LNCaP clone FGC (cell line): Measurements from ENCODE around the gene FCF1.
A peak's percentile ranks its signal among the peaks of the same experiment; 100 is the strongest.

Source experiments
- DNase-seq: peaks from one replicate; pipeline ENCODE4 v3.0.0-alpha.2; 2011; ENCODE audit warnings: low read depth
- H3K4me3 ChIP-seq: 2 replicates; pipeline ENCODE4 v1.5.1; 2011; ENCODE audit warnings: mild to moderate bottlenecking, low read depth, low read length, control low read depth
- TF ChIP-seq, protein P1 (sequence below): IDR thresholded peaks from 2 replicates; pipeline ENCODE4 v1.5.1; 2012; ENCODE audit warnings: mild to moderate bottlenecking; ENCODE audit not compliant: control insufficient read depth, insufficient read depth; ENCODE audit errors: extremely low read depth

Gene FCF1

DNA sequence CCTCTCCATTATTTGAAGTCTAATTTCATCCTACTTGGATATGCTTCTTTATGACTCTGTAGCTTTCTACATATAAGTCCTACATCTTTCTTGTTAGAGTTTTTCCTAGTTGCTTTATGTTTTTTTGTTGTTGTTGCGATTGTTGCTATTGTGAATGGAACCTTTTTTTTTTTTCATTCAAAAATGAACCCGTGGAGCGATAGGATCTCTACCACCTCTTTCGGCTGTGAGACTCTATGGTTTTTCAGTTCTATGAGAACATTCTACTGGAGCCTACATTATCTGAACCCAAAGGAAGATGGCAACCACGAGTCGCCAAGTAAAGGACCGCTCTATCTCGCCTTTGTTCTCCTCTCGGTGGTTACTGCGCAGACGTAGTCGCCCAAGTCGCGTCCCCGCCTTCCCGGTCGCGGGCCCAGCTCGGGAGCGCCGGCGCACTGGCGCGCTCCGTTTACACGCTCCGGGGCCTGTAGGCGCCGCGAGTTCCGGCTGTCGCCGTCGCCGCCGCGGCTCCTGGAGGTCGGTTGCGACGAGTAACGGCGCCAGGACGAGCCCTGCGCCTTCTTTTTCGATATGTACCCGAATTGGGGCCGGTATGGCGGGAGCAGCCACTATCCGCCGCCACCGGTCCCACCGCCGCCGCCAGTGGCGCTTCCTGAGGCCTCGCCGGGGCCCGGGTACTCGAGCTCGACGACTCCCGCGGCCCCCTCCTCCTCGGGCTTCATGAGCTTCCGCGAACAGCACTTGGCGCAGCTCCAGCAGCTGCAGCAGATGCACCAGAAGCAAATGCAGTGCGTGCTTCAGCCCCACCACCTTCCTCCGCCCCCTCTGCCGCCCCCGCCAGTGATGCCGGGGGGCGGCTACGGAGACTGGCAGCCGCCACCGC lies 50.2 kb downstream of the FCF1 start, which contains the start of gene YLPM1:
YLPM1 (plus strand) TSS at position 400 of the 886 bp plus-strand sequence; CDS start at position 574, 174 bp downstream.
- peak within 1 kb of the TSS; percentile 91 for H3K4me3 ChIP-seq
- peak; percentile 96 for DNase-seq
- TF ChIP-seq, protein P1, sequence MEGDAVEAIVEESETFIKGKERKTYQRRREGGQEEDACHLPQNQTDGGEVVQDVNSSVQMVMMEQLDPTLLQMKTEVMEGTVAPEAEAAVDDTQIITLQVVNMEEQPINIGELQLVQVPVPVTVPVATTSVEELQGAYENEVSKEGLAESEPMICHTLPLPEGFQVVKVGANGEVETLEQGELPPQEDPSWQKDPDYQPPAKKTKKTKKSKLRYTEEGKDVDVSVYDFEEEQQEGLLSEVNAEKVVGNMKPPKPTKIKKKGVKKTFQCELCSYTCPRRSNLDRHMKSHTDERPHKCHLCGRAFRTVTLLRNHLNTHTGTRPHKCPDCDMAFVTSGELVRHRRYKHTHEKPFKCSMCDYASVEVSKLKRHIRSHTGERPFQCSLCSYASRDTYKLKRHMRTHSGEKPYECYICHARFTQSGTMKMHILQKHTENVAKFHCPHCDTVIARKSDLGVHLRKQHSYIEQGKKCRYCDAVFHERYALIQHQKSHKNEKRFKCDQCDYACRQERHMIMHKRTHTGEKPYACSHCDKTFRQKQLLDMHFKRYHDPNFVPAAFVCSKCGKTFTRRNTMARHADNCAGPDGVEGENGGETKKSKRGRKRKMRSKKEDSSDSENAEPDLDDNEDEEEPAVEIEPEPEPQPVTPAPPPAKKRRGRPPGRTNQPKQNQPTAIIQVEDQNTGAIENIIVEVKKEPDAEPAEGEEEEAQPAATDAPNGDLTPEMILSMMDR, result peak; percentile 65

DNA sequence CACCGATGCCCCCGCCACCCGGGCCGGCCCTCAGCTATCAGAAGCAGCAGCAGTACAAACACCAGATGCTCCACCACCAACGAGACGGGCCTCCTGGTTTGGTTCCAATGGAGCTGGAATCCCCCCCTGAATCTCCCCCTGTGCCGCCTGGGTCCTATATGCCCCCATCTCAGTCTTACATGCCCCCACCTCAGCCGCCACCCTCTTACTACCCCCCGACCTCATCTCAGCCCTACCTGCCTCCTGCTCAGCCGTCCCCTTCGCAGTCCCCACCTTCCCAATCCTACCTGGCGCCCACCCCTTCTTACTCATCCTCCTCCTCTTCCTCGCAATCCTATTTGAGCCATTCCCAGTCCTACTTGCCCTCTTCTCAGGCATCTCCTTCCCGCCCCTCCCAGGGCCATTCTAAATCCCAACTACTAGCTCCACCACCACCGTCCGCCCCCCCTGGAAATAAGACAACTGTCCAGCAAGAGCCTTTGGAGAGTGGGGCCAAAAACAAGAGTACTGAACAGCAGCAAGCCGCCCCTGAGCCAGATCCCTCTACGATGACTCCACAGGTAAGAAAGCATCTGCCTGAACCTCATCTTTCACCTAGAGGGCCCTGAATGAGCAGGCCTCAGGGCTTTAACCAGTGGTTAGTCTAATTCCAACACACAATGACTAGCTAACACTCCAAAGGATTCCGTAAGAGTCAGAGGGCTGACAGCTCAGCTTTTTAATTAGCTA lies 51.0 kb downstream of the FCF1 start:
- TF ChIP-seq, protein P1, result no peak
- DNase-seq, result no peak
- peak overlapping the region; percentile 91 for H3K4me3 ChIP-seq

DNA sequence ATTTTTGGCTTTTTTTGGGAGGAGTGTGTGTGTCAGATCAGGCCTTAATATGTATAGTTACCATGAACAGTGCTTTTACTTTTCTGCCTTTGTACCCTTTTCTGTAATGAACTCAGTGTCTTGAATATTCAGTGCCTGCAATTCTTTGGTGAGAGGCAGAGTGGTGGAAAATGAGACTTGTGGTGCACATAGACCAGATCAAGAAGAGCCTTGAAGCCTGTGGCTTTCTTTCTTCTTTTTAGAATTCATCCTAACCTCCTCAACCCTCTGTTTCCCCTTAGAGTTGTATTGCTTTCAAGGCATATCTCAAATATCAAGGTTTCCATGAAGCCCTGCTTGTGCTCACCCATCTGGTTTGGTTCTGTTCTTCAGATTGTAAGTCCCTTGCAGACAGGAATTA lies 52.8 kb downstream of the FCF1 start:
- TF ChIP-seq, protein P1, result no peak
- no peak overlapping the region for H3K4me3 ChIP-seq
- DNase-seq, result no peak

DNA sequence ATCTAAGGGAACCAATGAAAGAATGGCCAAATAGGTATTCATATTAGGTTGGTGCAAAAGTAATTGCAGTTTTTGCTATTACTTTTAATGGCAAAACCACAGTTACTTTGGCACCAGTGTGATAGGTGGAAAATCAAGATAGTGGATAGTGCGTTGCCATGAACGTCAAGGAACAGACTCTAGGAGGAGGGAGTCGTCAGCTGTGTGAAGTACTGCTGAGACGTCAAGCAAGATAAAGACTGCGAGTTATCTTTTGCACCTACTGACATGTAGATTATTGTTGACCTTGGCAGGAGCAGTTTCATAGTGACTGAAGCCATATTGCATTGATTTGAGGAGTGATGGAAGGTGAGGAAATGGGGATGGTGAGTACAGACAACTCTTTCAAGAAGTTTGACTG lies 58.5 kb downstream of the FCF1 start:
- H3K4me3 ChIP-seq, result no peak overlapping the region
- TF ChIP-seq, protein P1, result no peak
- DNase-seq, result no peak

DNA sequence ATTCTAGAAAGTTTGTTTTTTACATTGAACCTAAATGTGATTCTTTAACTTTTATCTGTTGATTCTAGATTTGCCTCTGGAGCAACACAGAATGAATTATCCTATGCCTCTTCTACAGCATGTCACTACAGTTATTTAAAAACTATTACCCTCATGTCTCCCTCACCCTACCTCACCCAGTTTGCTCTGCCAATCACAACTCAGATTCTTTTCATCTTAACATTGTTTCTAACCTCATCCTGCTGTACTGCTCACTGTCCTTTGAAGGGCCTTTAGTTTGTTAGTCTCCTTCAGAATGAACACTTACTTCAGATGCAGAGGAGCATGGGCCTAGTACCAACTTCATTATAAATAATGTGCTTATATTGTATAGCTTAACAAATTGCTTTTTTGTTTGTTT lies 71.7 kb downstream of the FCF1 start:
- no peak overlapping the region for H3K4me3 ChIP-seq
- TF ChIP-seq, protein P1, result no peak
- DNase-seq, result no peak

DNA sequence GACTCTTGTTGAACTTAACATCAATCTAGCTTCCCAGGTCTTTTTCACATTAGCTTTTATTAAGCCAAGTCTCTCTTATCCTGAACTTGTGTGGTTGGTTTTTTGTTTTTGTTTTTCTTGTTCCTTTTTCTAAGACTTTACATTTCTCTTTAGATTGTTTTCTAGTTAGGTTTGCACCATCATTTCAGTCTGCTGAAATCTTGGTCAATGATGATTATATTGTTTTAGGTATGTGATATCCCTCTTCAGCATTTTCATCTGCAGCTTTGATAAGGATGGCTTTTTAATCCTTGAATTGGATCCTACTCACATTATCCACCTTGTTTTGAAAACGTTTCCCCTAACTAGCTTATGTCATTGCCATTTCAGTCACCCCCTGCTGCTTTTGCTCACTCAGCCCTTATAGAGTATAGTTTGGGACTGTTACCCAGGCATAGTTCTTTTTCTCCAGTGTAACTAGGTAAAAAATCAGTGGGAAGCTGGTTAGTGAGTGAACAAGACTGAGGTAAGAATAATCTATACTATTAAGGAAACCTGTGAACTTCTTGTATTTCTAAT lies 72.2 kb downstream of the FCF1 start:
- no peak for DNase-seq
- no peak overlapping the region for H3K4me3 ChIP-seq
- TF ChIP-seq, protein P1, result no peak
